Stimulated activated CD8-positive, alpha-beta memory T cell treated with anti-CD3 and anti-CD28 coated beads, Interleukin-12 subunit alpha, Interleukin-12 subunit beta, amount 100 ng/mL, for 24 hours (primary cell): ENCODE results near the gene IFT122.
"Not testable (repeated sequence)": the region's sequence is repeated elsewhere in the genome, so short reads cannot be mapped to it uniquely, and the experiment has no call there.

Experiments used
- DNase-seq: peaks from one replicate; pipeline ENCODE4 v3.0.0-alpha.2; 2020; ENCODE audit errors: extremely low read depth

IFT122 gene

DNA sequence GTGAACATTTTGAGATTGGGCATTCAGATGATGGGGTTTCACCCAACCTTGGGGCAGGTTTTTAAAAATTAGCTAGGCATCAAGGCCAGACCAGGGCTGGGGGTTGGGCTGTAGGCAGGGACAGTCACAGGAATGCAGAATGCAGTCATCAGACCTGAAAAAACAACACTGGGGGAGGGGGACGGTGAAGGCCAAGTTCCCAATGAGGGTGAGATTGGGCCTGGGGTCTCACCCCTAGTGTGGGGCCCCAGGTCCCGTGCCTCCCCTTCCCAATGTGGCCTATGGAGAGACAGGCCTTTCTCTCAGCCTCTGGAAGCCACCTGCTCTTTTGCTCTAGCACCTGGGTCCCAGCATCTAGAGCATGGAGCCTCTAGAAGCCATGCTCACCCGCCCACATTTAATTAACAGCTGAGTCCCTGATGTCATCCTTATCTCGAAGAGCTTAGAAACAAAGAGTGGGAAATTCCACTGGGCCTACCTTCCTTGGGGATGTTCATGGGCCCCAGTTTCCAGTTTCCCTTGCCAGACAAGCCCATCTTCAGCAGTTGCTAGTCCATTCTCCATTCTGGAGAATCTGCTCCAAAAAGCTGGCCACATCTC, 94.5 kb downstream of the IFT122 start:
- no peak for DNase-seq

- DNase-seq = no peak
These were observed 95.1 kb downstream of the IFT122 start for GRCh38 chr3:129535075-129535474.

DNA sequence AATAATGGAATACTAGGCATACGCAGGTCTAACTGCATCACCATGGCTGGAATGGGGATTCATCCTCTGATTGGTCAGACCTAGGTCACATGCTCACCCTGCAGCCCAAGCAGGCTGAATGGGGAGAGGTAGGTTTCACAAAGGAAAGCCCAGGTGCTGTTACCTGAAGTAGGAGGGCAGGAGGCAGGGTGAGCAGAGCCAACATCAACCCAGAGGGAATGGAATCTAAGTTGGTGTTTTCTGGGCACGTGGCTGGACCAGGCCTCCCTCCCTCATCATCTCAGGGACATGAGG, 96.3 kb downstream of the IFT122 start:
- DNase-seq = no peak

- DNase-seq = no peak
These were observed 96.8 kb downstream of the IFT122 start for GRCh38 chr3:129536804-129537203.

- no peak for DNase-seq
These were observed 99.2 kb downstream of the IFT122 start for GRCh38 chr3:129539206-129539605.

DNA sequence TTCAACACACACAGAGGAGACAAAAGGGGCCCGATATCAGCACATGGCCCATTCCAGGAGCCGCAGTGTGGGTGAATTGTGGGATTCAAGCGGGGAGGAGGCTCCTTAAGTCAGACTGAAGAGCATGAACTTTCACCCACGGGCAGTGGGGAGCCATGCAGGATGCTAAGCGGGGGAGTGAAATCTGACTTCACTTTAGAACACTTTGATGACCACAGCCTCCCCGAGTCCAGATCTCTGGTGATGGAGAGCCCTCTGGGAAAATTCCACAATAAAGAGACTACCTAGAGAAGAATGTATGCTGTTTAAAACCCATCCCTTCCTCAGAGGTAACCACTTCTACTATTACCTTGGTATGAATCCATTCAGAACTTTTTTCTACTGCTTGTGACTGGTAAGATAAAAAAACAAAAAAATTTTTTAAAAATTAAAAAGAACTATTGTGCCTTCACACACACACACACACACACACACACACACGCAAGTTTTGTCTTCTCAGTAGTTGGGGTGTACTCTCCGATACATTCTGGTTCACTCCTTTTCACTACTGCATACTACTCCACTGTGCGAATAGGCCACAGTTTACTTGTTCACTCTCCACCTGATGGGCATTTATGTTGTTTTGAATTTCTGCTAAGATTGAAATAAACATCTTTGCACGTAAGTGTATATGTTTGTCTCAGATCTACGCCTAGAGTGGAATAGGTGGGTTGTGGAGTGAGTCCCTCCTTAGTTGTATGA, 100.9 kb downstream of the IFT122 start:
- DNase-seq = no peak

- no peak for DNase-seq
These were observed 102.7 kb downstream of the IFT122 start for GRCh38 chr3:129542747-129543146.

DNA sequence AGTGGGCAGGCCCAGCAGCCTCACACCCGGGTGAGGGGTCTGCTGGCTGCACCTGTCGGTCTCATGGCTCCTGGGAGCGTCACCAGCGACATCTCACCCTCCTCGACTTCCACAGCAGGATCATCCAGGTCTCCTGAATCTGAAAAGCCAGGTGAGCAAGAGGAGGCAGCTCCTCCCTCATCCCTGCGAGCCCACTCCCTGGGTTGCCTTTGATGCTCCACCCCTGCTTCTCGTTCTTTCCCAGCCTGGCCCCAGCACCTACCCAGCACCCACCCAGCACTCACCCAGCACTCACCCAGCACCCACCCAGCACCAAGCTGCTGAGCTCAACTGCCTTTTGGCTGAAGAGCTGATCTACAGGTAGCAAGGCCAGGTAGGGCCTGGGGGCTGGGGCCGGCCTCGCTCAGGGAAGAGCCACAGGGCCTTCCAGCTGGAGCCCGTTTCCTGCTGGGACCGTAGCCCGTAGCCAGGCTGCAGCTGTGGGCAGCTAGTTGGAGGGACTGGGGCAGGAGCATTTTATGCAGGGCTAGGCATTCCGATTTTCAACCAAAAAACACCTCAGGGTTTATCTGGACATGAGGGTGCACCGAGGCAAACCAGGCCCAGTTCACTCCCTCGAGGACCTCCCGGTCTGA, 103.2 kb downstream of the IFT122 start, which contains the start of gene H1-8:
H1-8 (plus strand) TSS at position 20 of the 635 bp plus-strand sequence; CDS start at position 64, 44 bp downstream.
- no peak for DNase-seq

- DNase-seq = no peak
These were observed 104.0 kb downstream of the IFT122 start for GRCh38 chr3:129543999-129544398.

GRCh38 chr3:129545951-129546350, 105.9 kb downstream of the IFT122 start:
- DNase-seq = not testable (repeated sequence)

DNA sequence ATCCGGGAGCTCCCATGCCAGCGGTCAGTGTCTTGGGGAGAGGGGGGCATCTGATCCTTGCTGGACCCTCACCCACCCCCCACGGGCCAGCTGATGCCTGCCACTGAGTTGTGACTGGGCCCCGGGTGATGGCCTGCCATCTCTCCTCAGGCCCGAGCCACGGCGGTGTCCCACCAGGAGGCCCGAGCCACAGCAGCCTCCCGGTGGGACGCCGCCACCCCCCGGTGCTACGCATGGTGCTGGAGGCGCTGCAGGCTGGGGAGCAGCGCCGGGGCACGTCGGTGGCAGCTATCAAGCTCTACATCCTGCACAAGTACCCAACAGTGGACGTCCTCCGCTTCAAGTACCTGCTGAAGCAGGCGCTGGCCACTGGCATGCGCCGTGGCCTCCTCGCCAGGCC, 107.2 kb downstream of the IFT122 start:
- DNase-seq = no peak

GRCh38 chr3:129548104-129548965, 108.3 kb downstream of the IFT122 start:
- no peak for DNase-seq

- no peak for DNase-seq
These were observed 109.2 kb downstream of the IFT122 start for GRCh38 chr3:129549006-129549800.

GRCh38 chr3:129549805-129550204, 109.8 kb downstream of the IFT122 start:
- DNase-seq = no peak

GRCh38 chr3:129552287-129553050, 112.4 kb downstream of the IFT122 start:
- DNase-seq = no peak

- DNase-seq = no peak
These were observed 113.1 kb downstream of the IFT122 start for GRCh38 chr3:129553171-129553570.

DNA sequence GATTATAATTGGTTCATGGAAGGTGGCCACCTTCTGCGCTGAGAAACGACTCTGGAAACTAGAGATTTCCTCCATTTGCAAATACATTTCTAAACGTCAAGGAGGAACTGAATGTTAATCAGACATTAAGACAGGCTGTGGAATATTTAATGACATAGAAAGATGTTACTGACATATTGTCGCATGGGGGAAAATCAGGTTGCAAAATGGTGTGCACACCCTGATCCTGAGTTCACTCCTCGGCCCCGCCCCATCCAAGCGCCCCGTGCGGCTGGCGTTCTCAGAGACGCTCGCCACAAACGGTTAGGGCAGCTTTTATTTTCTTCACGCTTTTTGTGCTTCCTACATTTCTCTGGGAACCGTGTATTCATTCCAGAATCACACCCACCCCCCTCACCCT, 113.7 kb downstream of the IFT122 start:
- DNase-seq = no peak

DNA sequence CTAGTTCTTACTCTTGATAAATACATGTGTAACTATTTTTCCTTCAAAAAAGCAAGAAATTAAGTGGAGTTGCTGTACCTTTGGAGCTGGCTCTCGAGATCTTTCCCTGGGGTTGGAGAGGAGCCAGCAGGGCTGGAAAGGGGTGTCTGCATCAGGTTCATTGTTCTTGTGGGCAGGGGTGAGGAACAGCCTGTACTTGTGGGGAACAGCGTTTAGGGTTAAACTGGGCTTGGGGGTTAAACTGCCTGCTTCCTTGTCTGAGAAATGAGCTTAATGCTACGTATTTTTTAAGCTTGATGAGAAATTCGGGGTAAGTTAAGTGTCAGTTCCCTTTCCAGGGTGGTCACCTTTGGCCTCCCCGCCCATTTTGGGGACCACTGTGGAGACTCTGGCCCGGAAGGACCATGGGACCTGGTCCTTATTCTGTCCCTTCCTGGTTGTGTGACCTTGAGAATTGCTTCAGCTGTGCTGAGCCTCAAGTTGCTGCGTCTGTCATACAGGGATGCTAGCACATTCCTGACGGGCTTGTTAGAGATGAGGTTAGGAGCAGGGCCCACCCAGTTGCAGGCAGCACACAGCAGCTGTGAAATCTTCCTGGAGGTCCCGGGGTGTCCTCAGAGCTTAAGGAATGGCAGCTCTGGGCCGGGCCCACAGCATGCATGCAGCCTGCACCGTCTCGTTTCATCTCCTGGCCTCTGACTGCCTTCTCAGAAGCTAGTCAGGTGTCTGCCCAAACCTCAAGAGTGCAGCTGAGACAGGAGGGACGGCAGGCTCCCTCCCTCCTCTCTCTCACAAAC, 114.5 kb downstream of the IFT122 start:
- DNase-seq = no peak

DNA sequence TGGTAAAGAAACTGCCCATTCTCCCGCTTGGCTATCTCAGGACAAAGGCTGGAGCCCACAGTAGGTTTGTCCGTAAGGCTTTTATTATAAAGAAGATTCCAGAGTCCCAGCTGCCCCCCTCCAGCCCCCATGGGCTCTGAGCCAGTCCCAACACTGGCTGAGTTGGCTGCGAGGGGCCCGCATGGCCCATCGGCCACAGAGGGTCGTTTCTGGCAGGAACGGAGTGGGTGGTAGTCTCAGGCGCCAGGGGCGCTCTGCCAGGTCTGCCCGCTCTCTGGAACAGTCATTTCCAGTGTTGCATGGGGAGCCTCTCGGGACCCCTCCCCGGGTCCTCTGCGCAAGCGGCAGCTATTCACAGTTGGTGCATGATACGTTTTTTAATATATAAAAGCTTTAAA, 115.1 kb downstream of the IFT122 start:
- no peak for DNase-seq
